ENCODE measurements around the gene WDR90.

Gene WDR90

DNA sequence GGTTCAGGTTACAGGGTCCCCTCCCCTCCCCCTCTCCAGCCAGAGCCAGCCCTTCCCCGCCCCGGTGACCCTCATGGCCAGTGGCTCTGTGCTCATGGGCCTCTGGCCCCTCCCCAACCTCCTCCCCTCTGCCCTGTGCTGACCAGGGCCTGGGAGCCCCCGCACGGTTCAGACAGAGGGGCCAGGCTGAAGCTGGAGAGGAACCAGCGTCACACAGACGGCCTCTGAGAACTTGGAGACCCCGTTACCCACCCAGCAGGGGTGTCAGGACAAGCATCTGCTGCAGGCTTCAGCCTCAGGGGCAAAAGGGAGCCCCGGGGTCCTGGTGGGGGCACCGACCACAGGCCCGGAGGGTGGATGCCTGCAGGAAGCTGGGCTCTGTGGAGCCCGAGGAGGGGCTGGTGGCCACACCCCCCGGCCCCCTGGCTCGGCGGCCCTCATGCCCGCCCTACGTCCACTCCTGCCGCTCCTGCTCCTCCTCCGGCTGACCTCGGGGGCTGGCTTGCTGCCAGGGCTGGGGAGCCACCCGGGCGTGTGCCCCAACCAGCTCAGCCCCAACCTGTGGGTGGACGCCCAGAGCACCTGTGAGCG is 18.3 kb upstream of the WDR90 start, which contains the start of gene WFIKKN1:
Gene WFIKKN1, plus strand, starts transcription at position 171 of the 591 bp plus-strand sequence. Its CDS starts 269 bp downstream, at position 440.
- TF ChIP-seq, protein P1, sequence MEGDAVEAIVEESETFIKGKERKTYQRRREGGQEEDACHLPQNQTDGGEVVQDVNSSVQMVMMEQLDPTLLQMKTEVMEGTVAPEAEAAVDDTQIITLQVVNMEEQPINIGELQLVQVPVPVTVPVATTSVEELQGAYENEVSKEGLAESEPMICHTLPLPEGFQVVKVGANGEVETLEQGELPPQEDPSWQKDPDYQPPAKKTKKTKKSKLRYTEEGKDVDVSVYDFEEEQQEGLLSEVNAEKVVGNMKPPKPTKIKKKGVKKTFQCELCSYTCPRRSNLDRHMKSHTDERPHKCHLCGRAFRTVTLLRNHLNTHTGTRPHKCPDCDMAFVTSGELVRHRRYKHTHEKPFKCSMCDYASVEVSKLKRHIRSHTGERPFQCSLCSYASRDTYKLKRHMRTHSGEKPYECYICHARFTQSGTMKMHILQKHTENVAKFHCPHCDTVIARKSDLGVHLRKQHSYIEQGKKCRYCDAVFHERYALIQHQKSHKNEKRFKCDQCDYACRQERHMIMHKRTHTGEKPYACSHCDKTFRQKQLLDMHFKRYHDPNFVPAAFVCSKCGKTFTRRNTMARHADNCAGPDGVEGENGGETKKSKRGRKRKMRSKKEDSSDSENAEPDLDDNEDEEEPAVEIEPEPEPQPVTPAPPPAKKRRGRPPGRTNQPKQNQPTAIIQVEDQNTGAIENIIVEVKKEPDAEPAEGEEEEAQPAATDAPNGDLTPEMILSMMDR (IDR thresholded peaks at IDR 0.05; ENCODE audit: insufficient read depth, missing control alignments), result no peak
- FAIRE-seq, result no peak
- no peak for DNase-seq (ENCODE audit: insufficient read length, low spot score)

DNA sequence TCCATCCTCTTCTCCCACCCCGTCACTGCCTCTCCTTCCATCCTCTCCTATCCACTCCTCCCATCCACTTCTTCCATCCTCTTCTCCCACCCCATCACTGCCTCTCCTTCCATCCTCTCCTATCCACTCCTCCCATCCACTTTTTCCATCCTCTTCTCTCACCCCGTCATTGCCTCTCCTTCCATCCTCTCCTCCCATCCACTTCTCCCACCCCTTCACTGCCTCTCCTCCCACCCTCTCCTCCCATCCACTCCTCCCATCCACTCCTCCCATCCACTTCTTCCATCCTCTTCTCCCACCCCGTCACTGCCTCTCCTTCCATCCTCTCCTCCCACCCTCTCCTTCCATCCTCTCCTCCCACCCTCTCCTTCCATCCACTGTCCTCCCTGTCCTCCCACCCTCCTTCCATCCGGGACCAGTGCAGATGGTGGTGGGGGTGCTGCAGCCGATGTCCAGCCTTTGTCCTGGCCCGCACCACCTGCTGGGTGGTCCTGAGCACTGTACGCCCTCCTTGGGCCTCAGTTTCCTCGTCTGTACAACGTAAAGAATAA is 17.3 kb upstream of the WDR90 start:
- no peak for DNase-seq (ENCODE audit: insufficient read length, low spot score)
- TF ChIP-seq, protein P1 (IDR thresholded peaks at IDR 0.05; ENCODE audit: insufficient read depth, missing control alignments), result no peak
- FAIRE-seq, result no peak

DNA sequence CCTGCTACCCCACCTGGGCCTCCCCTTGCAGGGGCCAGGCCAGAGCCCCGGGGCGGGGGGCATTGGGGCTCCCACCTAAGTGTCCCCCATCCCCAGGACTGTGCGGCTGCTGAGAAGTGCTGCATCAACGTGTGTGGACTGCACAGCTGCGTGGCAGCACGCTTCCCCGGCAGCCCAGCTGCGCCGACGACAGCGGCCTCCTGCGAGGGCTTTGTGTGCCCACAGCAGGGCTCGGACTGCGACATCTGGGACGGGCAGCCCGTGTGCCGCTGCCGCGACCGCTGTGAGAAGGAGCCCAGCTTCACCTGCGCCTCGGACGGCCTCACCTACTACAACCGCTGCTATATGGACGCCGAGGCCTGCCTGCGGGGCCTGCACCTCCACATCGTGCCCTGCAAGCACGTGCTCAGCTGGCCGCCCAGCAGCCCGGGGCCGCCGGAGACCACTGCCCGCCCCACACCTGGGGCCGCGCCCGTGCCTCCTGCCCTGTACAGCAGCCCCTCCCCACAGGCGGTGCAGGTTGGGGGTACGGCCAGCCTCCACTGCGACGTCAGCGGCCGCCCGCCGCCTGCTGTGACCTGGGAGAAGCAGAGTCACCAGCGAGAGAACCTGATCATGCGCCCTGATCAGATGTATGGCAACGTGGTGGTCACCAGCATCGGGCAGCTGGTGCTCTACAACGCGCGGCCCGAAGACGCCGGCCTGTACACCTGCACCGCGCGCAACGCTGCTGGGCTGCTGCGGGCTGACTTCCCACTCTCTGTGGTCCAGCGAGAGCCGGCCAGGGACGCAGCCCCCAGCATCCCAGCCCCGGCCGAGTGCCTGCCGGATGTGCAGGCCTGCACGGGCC is 16.5 kb upstream of the WDR90 start:
- TF ChIP-seq, protein P1 (IDR thresholded peaks at IDR 0.05; ENCODE audit: insufficient read depth, missing control alignments), result no peak
- DNase-seq (ENCODE audit: insufficient read length, low spot score) (no peak), FAIRE-seq (no peak)

DNA sequence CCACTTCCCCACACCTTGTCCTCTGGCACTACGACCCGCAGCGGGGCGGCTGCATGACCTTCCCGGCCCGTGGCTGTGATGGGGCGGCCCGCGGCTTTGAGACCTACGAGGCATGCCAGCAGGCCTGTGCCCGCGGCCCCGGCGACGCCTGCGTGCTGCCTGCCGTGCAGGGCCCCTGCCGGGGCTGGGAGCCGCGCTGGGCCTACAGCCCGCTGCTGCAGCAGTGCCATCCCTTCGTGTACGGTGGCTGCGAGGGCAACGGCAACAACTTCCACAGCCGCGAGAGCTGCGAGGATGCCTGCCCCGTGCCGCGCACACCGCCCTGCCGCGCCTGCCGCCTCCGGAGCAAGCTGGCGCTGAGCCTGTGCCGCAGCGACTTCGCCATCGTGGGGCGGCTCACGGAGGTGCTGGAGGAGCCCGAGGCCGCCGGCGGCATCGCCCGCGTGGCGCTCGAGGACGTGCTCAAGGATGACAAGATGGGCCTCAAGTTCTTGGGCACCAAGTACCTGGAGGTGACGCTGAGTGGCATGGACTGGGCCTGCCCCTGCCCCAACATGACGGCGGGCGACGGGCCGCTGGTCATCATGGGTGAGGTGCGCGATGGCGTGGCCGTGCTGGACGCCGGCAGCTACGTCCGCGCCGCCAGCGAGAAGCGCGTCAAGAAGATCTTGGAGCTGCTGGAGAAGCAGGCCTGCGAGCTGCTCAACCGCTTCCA is 15.7 kb upstream of the WDR90 start:
- TF ChIP-seq, protein P1 (IDR thresholded peaks at IDR 0.05; ENCODE audit: insufficient read depth, missing control alignments), result no peak
- FAIRE-seq (no peak), DNase-seq (ENCODE audit: insufficient read length, low spot score) (no peak)

DNA sequence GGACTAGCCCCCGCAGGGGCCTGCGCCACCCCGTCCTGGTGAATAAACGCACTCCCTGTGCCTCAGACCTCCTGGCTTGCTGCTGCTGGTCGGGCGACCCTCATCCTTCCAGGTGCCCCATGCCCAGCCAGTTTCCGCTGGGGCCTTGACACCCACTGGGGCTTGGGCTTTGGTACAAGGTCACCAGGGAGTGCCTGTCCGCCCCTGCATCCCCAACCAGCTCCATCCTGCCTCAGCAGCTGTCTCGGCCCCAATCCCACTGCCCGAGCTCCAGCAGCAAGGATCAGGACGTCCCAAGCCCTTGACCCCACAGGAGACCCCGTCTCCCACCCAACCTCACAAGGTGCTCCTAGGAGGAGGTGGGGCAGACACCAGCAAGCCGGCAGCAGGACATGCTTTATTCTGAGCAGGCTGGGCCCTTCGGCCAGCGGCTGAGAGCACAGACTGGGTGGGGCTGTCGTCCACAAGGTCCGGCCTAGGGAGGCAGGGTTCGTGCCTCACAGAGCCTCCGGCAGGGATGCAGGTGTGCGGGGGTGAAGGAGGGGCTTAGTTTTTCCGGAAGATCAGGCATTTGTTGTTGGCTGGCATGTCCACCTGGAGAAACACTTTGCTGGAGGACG is 15.0 kb upstream of the WDR90 start:
- TF ChIP-seq, protein P1 (IDR thresholded peaks at IDR 0.05; ENCODE audit: insufficient read depth, missing control alignments), result no peak
- FAIRE-seq, result no peak
- no peak for DNase-seq (ENCODE audit: insufficient read length, low spot score)

DNA sequence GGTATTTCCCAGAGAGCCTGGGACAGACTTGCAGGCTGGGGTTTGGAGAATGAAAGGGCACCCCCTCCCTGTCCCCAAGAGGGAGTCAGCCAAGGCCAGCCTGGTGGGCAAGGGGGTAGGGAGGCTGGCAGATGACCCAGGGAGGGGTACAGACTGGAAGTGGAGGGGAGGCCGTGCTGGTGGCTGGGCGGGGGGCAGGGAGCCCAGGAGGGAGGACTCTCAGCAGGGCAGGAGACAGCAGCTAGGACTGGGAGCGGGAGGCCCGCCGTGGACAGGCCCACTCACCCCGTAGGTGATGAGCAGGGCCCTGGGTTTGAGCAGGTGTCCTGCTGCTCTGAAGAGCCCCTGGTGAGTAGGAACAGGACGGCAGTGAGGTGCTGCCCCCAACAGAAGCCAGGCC is 14.2 kb upstream of the WDR90 start:
- FAIRE-seq (no peak), DNase-seq (ENCODE audit: insufficient read length, low spot score) (no peak)
- TF ChIP-seq, protein P1 (IDR thresholded peaks at IDR 0.05; ENCODE audit: insufficient read depth, missing control alignments), result no peak

Measured in D721Med (cell line).